Natural killer cell treated with Interleukin-12 subunit alpha and Interleukin-12 subunit beta and Interleukin-15 and Interleukin-18, amount 100 ng/mL, for 72 hours (primary cell): ENCODE results near the gene AOC1. TPM values are rescaled to one million over a fixed set of nuclear protein-coding genes. Genes with fewer than 3 reads are reported as not detected.
A peak's percentile ranks its signal among the peaks of the same experiment; 100 is the strongest.

ENCODE experiments used
- ATAC-seq, 2 donors: fragments of 150-1000 bp; cut with Tn5 transposase in 1 of 2; sonication (Bioruptor Pico), chemical (Tn5 transposase) in 1 of 2; 2 replicates each; pipeline ENCODE4 v1.10.0; 2021
- DNase-seq: peaks from one replicate; pipeline ENCODE4 v3.0.0; 2022; ENCODE audit warnings: low spot score
- H3K27ac Mint-ChIP-seq, 2 donors: 1 replicate in 1 of 2; 2 replicates in 1 of 2; pipeline ENCODE4 v1.8.0; 2022; ENCODE audit warnings: mixed read lengths in 2 of 2, mild to moderate bottlenecking in 1 of 2, moderate library complexity in 1 of 2
- H3K27me3 Mint-ChIP-seq, 2 donors: 1 replicate in 1 of 2; 2 replicates in 1 of 2; pipeline ENCODE4 v1.8.0; 2022; ENCODE audit warnings: mixed read lengths in 2 of 2
- H3K36me3 Mint-ChIP-seq: one replicate; pipeline ENCODE4 v1.8.0; 2022; ENCODE audit warnings: mixed read lengths
- H3K4me1 Mint-ChIP-seq, 2 donors: 1 replicate in 1 of 2; 2 replicates in 1 of 2; pipeline ENCODE4 v1.8.0; 2022; ENCODE audit warnings: low read depth in 2 of 2, mixed read lengths in 2 of 2, mild to moderate bottlenecking in 1 of 2
- H3K4me3 Mint-ChIP-seq: one replicate; pipeline ENCODE4 v1.8.0; 2022; ENCODE audit warnings: mixed read lengths
- H3K9me3 Mint-ChIP-seq: 2 replicates; pipeline ENCODE4 v1.8.0; 2022; ENCODE audit warnings: mixed read lengths
- total RNA-seq, 2 donors: library from RNA; stranded (reverse); gene quantifications; one replicate each; pipeline ENCODE4 v1.2.3, GENCODE V29; 2022

AOC1 gene
- total RNA-seq, 2 donors from 2014 or later, result not detected

- H3K9me3 Mint-ChIP-seq, result no peaks in the 10 kb centered on the region
- ATAC-seq, result no peak
- no peak for DNase-seq
- H3K27ac Mint-ChIP-seq, result no peak overlapping the region
- peaks cover 46 to 52% of the 10 kb centered on the region in 2 donors for H3K27me3 Mint-ChIP-seq
- peaks cover 7% of the 10 kb centered on the region for H3K36me3 Mint-ChIP-seq
- no peak overlapping the region for H3K4me3 Mint-ChIP-seq
- H3K4me1 Mint-ChIP-seq, result no peaks in the 10 kb centered on the region
These were observed 28.7 kb upstream of the AOC1 start for GRCh38 chr7:150823484-150824126.

- peaks cover 7% of the 10 kb centered on the region for H3K36me3 Mint-ChIP-seq
- no peaks in the 10 kb centered on the region for H3K4me1 Mint-ChIP-seq
- H3K27me3 Mint-ChIP-seq, result peaks cover 45 to 54% of the 10 kb centered on the region in 2 donors
- no peaks in the 10 kb centered on the region for H3K9me3 Mint-ChIP-seq
- H3K27ac Mint-ChIP-seq, result no peak overlapping the region
- DNase-seq (no peak), ATAC-seq (peak in 1 of 2 donors; percentile 27)
- H3K4me3 Mint-ChIP-seq, result no peak overlapping the region
These were observed 27.7 kb upstream of the AOC1 start for GRCh38 chr7:150824379-150825177.

- ATAC-seq, result no peak
- Mint-ChIP-seq H3K27me3 (peaks cover 48 to 70% of the 10 kb centered on the region in 2 donors), H3K9me3 (no peaks in the 10 kb centered on the region), H3K36me3 (peaks cover 7% of the 10 kb centered on the region), H3K4me3 (no peak overlapping the region), H3K27ac (no peak overlapping the region), H3K4me1 (no peaks in the 10 kb centered on the region)
- no peak for DNase-seq
These were observed 26.1 kb upstream of the AOC1 start for GRCh38 chr7:150826061-150826849.

- no peaks in the 10 kb centered on the region for H3K4me1 Mint-ChIP-seq
- no peaks in the 10 kb centered on the region for H3K36me3 Mint-ChIP-seq
- no peak overlapping the region for H3K27ac Mint-ChIP-seq
- H3K4me3 Mint-ChIP-seq, result no peak overlapping the region
- ATAC-seq (no peak), DNase-seq (no peak)
- no peaks in the 10 kb centered on the region for H3K9me3 Mint-ChIP-seq
- H3K27me3 Mint-ChIP-seq, result peaks cover 48 to 59% of the 10 kb centered on the region in 2 donors
These were observed 23.9 kb upstream of the AOC1 start for GRCh38 chr7:150828384-150828783.

GRCh38 chr7:150829426-150829825 lies 22.9 kb upstream of the AOC1 start:
- peaks cover 52 to 70% of the 10 kb centered on the region in 2 donors for H3K27me3 Mint-ChIP-seq

GRCh38 chr7:150830937-150831336 lies 21.4 kb upstream of the AOC1 start:
- DNase-seq, result no peak
- H3K27ac Mint-ChIP-seq, result no peak overlapping the region

More at GRCh38 chr7:150829426-150829825, 22.9 kb upstream of the AOC1 start:
- Mint-ChIP-seq H3K36me3 (no peaks in the 10 kb centered on the region), H3K4me1 (no peaks in the 10 kb centered on the region), H3K4me3 (no peak overlapping the region), H3K9me3 (no peaks in the 10 kb centered on the region), H3K27ac (no peak overlapping the region)
- no peak for ATAC-seq
- no peak for DNase-seq

GRCh38 chr7:150831851-150832250 lies 20.5 kb upstream of the AOC1 start:
- ATAC-seq (no peak), DNase-seq (no peak)
- H3K27ac Mint-ChIP-seq, result no peak overlapping the region
- H3K36me3 Mint-ChIP-seq, result no peaks in the 10 kb centered on the region
- no peaks in the 10 kb centered on the region for H3K4me1 Mint-ChIP-seq
- H3K9me3 Mint-ChIP-seq, result no peaks in the 10 kb centered on the region
- H3K4me3 Mint-ChIP-seq, result no peak overlapping the region
- H3K27me3 Mint-ChIP-seq, result peaks cover 46 to 63% of the 10 kb centered on the region in 2 donors

More at GRCh38 chr7:150830937-150831336, 21.4 kb upstream of the AOC1 start:
- no peak overlapping the region for H3K4me3 Mint-ChIP-seq
- H3K9me3 Mint-ChIP-seq, result no peaks in the 10 kb centered on the region
- no peak for ATAC-seq
- no peaks in the 10 kb centered on the region for H3K36me3 Mint-ChIP-seq
- H3K27me3 Mint-ChIP-seq, result peaks cover 52 to 69% of the 10 kb centered on the region in 2 donors
- no peaks in the 10 kb centered on the region for H3K4me1 Mint-ChIP-seq

- Mint-ChIP-seq H3K36me3 (no peaks in the 10 kb centered on the region), H3K27ac (no peak overlapping the region), H3K27me3 (peaks cover 34 to 36% of the 10 kb centered on the region in 2 donors), H3K4me3 (no peak overlapping the region), H3K9me3 (no peaks in the 10 kb centered on the region), H3K4me1 (no peaks in the 10 kb centered on the region)
- DNase-seq, result no peak
- no peak for ATAC-seq
These were observed 17.3 kb upstream of the AOC1 start for GRCh38 chr7:150835019-150835418.

GRCh38 chr7:150835702-150836280 lies 16.5 kb upstream of the AOC1 start:
- H3K27ac Mint-ChIP-seq, result no peak overlapping the region

GRCh38 chr7:150838965-150839650 lies 13.2 kb upstream of the AOC1 start:
- no peak for ATAC-seq
- Mint-ChIP-seq H3K4me3 (no peak overlapping the region), H3K9me3 (no peaks in the 10 kb centered on the region), H3K36me3 (no peaks in the 10 kb centered on the region), H3K27ac (no peak overlapping the region), H3K4me1 (no peaks in the 10 kb centered on the region), H3K27me3 (peaks cover 11 to 14% of the 10 kb centered on the region in 2 donors)
- DNase-seq, result no peak

More at GRCh38 chr7:150835702-150836280, 16.5 kb upstream of the AOC1 start:
- no peaks in the 10 kb centered on the region for H3K36me3 Mint-ChIP-seq
- peaks cover 28 to 29% of the 10 kb centered on the region in 2 donors for H3K27me3 Mint-ChIP-seq
- no peak for DNase-seq
- no peak for ATAC-seq
- no peaks in the 10 kb centered on the region for H3K9me3 Mint-ChIP-seq
- no peaks in the 10 kb centered on the region for H3K4me1 Mint-ChIP-seq
- H3K4me3 Mint-ChIP-seq, result no peak overlapping the region

GRCh38 chr7:150842018-150842417 lies 10.3 kb upstream of the AOC1 start:
- DNase-seq (no peak), ATAC-seq (no peak)
- H3K36me3 Mint-ChIP-seq, result no peaks in the 10 kb centered on the region
- H3K27ac Mint-ChIP-seq, result no peak overlapping the region
- no peaks in the 10 kb centered on the region for H3K9me3 Mint-ChIP-seq
- H3K4me3 Mint-ChIP-seq, result no peak overlapping the region
- peaks cover 0 to 7% of the 10 kb centered on the region in 2 donors for H3K27me3 Mint-ChIP-seq
- no peaks in the 10 kb centered on the region for H3K4me1 Mint-ChIP-seq

GRCh38 chr7:150842716-150843115 lies 9.6 kb upstream of the AOC1 start:
- no peak for ATAC-seq
- no peaks in the 10 kb centered on the region for H3K36me3 Mint-ChIP-seq
- peaks cover 0 to 7% of the 10 kb centered on the region in 2 donors for H3K27me3 Mint-ChIP-seq
- no peaks in the 10 kb centered on the region for H3K9me3 Mint-ChIP-seq
- H3K4me1 Mint-ChIP-seq, result no peaks in the 10 kb centered on the region
- H3K27ac Mint-ChIP-seq, result no peak overlapping the region
- DNase-seq, result no peak
- no peak overlapping the region for H3K4me3 Mint-ChIP-seq

GRCh38 chr7:150845421-150845861 lies 6.9 kb upstream of the AOC1 start:
- H3K27me3 Mint-ChIP-seq, result peaks cover 8 to 11% of the 10 kb centered on the region in 2 donors
- DNase-seq (no peak), ATAC-seq (no peak)
- H3K36me3 Mint-ChIP-seq, result no peaks in the 10 kb centered on the region
- H3K27ac Mint-ChIP-seq, result no peak overlapping the region
- no peaks in the 10 kb centered on the region for H3K4me1 Mint-ChIP-seq
- no peak overlapping the region for H3K4me3 Mint-ChIP-seq
- H3K9me3 Mint-ChIP-seq, result no peaks in the 10 kb centered on the region
